ENCODE measurements around the gene TMCC2.
"Not testable (repeated sequence)": the region's sequence is repeated elsewhere in the genome, so short reads cannot be mapped to it uniquely, and the experiment has no call there.

The TMCC2 gene

GRCh38 chr1:205262731-205263171 is 35.0 kb downstream of the TMCC2 start:
- DNase-seq = no peak

- no peak for DNase-seq
Observed at GRCh38 chr1:205263580-205264190, 35.9 kb downstream of the TMCC2 start.

DNA sequence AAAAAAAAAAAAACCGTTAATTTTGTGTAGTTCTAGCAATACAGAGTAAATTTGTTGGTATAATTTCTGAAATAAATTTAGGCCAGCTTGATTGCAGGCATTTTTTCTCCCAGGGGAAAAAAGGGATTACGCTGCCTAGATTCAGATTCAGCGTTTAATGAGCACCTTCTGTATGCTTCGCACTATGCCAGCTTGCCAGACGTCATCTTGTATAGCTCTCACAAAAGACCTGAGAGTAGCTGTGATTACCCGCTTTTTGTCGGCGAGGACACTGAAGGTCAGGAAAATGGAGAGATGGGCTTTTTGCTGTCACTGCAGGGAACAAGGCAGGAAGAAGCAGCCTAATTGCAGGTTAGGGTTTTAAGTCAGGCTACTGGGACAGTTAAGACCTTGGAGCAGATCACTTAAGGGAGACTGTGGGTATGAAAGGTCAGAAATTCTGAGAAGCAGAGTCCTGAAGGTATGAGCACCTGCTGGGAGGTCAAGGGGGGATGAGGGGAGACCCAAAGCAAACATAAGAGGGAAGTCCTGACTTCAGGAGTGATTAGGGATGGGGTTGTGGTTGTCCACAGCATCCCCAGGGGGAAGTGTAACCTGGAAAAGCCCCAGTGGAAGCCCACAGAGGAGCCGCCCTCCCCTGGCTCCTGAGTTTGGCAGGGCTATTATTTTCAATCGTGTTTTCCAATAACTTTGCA is 39.0 kb downstream of the TMCC2 start:
- no peak for DNase-seq

DNA sequence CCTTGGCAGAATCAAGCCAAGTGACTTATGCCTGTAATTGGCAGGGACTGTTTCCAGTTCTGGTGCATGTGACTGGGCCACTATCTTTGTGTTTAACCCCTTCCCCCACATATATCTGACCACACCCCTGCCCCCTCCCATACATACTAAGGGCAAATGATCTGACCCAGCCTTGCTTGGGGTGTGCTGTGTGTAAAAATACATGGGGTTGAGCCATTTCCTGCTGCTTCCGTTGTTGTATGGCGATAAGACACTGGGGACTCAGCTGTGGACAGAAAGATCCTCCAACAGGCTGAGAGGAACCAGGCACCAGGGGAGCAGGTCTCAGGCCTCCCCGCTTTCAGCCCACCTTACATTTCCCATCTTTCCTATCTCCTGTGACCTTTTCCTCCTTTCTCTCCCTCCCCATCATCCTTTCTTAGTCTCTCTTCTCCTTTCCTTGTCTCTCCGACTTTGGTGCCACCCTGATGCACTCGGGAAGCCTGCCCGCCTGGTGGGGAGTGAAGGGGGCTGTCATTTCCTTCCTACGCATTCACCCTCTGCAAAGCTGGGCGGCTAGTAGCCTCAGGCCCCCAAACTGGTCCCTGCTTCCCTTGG is 39.7 kb downstream of the TMCC2 start:
- no peak for DNase-seq

GRCh38 chr1:205268846-205269680 is 41.3 kb downstream of the TMCC2 start:
- no peak for DNase-seq

DNA sequence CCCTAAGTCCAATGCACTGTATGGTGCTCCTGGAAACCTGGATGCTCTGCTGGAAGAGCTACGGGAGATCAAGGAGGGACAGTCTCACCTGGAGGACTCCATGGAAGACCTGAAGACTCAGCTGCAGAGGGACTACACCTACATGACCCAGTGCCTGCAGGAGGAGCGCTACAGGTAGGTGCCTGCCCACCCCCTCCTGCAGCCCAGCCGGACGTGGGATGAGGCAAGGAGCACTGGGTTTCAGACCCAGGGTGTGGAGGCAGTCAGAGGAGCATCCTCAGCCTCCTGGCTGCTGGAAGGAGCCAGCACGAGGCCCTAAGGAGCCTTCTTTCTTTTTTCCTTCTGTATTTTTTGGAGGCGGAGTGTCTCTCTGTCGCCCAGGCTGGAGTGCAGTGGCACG is 42.0 kb downstream of the TMCC2 start:
- no peak for DNase-seq

GRCh38 chr1:205270271-205270670 is 42.5 kb downstream of the TMCC2 start:
- DNase-seq = no peak

DNA sequence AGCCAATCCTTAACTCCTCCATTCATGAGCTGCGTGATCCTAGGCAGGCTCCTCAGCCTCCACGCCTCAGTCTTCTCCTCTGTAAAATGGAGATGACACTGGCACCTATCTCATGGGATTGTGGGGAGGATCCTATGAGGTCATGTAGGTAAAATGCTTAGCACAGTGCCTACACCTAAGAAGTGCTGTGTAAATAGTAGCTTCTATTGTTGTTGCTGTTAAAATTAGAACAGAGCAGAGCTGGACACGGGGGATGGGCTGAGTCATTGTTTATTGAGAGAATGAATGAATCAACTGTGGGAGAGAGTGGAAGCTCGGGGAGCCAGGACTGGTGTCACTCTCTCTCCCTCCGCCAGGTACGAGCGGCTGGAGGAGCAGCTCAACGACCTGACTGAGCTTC is 43.0 kb downstream of the TMCC2 start:
- DNase-seq = no peak

GRCh38 chr1:205271277-205271676 is 43.5 kb downstream of the TMCC2 start:
- no peak for DNase-seq

GRCh38 chr1:205271745-205272144 is 44.0 kb downstream of the TMCC2 start:
- no peak for DNase-seq

DNA sequence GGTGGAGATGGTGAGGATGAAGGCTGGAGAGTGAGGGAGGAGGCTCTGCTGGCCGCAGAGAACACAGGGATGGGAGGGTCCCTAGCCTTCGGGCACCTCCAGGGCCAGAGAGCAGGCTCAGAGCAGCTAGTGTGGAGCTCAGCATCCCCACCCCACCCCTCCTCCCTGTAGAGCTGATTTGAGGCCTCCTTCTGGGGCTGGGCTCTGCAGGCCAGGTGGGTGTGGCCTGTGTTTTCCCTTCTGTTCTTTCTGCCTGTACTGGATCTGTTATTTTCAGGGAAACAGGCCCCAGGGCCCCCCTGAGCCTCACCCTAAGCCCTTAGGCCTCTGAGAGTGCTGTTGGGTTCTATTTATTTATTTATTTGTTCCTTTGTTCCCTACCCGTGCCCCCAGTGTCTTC is 44.8 kb downstream of the TMCC2 start:
- DNase-seq = no peak

DNA sequence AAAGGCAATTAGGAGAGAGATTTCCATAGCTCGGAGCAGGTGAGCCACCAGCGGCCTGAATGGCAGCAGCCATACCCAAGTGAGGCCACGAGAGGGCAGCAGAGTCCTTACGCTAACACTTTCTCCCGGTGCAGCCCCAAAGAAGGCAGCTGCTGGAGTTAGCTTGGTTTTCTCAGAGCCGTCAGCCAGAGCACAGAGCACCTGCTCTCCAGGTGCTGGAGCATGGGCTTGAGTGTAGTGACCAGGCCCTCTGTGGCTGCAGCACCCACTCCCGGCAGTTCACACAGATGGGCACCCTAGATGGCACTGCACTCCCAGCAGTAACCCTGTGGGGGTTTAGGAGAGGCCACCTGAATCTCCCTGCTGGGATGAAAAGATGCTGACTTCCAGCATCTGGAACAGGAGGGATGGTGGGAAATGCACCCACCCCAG is 45.8 kb downstream of the TMCC2 start:
- DNase-seq = peak; percentile 93

DNA sequence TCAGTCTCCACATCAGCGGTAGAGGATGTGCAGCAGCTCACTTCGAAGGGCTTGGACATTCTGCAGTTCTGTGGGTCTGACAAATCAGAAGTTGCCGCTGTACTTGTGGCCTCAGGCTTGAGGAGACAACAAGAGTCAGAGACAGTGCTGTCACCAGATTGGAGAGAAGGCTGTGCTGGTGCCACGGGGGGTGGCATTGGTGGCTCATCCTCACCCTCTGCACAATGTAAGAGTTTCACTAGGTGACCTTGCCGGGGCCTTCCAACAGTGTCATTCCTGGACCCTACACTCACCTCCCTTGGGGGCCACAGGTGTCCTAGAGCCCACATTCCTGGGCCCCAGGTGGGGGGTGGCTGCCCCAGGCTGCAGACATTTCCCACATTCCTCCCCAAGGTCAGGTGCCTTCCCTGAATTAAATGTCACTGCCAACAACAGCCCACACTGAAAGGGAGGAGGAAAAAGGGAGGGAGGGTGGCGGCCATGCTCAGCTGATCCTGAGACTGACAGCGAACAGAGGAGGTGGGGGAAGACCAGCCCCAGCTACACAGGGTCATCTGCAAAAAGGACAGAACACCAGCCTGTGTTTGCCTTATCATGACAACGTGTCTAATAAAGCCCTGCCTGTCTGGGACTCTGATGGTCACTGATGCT is 46.4 kb downstream of the TMCC2 start:
- no peak for DNase-seq

GRCh38 chr1:205275133-205275532 is 47.4 kb downstream of the TMCC2 start:
- no peak for DNase-seq

DNA sequence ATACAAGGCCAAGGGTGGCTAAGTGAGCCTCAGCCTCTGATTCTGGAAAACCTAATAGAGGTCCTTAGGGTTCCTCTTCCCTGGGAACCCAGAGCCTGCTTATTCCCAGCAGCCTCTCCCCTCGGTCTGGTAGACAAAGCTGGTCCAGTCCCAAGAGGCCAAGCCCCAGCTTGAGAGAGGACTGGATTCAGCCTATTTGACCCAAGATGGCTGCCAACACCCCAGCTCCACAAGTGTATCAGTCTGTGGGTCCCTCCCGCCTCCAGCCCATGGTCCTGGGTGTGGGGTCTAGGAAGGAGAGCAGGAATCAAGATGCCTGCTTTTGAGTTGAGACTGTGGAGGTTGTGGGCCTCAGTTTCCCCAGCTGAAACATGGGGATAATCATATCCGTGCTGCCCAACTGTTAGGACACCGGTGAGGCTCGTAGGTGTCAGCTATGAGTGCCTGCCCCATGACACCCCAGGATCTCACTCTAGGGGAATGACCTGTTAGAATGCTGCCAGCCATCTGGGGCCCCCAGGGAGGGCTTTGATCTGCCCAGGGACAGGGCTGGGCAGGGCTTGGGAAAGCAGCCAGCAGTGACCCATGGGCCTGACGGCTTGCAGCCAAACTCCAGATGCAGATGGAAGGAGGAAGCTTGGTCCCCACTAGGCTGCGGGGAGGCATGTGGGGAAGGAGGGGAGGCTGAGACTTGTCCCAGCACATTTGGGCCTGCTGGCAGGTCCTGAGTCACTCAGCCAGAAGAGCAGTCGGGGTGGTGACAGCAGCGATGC is 48.4 kb downstream of the TMCC2 start:
- no peak for DNase-seq

DNA sequence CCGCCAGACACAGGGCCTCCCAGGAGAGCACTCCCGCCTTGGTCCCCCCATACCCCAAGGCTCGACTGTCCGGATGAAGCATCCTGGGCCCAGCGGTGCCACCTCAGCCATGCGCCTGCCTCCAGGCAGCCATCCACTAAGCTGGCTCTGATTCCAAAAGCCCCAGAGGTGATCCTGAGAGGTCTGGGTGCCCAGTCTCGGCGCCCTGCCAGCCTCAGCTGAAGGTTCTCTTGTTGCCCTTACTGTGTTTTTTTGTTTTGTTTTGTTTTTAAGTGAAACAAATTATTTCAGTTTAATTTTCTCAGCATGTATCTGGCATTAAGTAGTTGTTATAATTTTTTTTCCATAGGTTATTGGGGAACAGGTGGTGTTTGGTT is 48.9 kb downstream of the TMCC2 start:
- no peak for DNase-seq

DNA sequence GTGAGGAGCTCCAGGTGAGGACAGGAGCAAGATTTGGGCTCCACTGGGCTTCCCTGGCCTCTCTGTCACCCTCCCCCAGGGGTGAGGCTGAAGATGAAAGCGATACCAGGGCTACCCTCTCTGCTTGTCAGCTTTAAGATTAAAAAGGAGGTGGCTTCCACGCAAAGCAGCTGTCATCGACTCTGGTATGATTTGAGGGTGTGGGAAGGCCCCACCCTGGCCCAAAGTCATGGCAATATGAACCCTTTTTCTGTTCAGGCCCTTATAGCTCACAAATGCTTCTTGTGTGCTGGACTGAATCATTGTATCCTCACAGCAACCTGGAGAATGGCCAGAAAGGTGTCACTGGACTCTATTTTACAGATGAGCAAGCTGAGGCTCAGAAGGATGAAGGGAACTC is 52.2 kb downstream of the TMCC2 start:
- no peak for DNase-seq

DNA sequence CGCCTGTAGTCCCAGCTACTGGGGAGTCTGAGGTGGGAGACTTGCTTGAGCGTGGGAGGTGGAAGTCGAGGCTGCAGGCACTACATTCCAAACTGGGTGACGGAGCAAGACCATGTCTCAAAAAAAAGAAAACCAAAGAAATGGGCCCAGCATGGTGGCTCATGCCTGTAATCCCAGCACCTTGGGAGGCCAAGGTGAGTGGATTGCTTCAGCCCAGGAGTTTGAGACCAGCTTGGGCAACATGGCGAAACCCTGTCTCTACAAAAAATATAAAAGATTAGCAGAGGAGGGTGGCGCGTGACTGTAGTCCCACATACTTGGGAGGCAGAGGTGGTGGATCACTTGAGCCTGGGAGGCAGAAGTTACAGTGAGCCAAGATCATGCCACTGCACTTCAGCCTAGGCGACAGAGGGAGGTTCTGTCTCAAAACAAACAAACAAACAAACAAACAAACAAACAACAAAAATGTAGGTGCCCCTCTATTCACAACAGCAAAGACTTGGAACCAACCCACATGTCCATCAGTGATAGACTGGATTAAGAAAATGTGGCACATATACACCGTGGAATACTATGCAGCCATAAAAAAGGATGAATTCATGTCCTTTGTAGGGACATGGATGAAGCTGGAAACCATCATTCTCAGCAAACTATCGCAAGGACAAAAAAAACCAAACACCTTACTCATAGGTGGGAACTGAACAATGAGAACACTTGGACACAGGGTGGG is 53.1 kb downstream of the TMCC2 start:
- not testable (repeated sequence) for DNase-seq

DNA sequence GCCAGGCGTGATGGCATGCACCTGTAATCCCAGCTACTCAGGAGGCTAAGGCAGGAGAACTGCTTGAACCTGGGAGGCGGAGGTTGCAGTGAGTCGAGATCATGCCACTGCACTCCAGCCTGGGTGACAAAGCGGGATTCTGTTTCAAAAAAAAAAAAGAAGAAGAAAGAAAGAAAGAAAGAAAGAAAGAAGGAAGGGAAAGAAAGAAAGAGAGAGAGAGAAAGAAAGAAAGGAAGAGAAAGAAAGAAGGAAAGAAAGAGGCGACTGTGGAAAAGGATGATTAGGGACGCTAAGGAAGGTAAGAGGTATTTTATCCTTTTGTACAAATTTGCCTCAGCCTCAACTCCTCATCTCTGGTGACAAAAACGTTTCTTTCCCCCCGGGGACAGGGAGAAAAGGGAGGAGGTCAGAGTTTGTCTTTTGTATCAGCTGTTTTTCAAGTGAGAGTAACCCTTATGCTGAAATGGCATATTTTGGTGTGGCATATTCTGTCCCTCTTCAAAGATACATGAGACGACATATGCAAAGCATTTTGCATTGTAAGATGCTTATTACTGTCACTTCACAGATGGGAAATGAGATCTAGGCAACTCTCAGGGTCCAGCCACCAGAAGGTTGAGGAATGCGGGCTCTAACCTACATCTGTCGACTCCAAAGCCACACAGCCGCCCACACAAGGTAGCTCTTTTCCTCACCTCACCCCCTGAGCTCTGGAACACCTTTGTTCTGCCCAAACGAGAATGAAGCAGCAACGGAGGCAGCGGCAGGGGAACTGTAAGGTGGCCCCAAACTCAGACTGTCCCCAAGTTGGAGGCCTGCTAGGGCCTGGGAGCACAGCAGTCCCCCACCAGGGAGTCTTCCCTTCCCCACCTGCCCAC is 55.8 kb downstream of the TMCC2 start:
- DNase-seq = no peak

GRCh38 chr1:205284420-205285144 is 56.8 kb downstream of the TMCC2 start:
- DNase-seq = peak; percentile 85
